SK-N-SH (cell line): ENCODE results near the gene PPARD.

Experiments
- EZH2phosphoT487 ChIP-seq: fragments of 200-600 bp; sonication (generic); IDR thresholded peaks from 2 replicates; pipeline ENCODE4 v1.6.1; 2017; ENCODE audit warnings: low read depth, mixed run types, mild to moderate bottlenecking, antibody characterized with exemption, moderate library complexity, borderline replicate concordance
- TF ChIP-seq, protein P1 (sequence below): fragments of 200-600 bp; sonication (generic); IDR thresholded peaks from 2 replicates; pipeline ENCODE4 v1.6.1; 2017; ENCODE audit warnings: antibody characterized with exemption, mild to moderate bottlenecking, moderate library complexity

DNA sequence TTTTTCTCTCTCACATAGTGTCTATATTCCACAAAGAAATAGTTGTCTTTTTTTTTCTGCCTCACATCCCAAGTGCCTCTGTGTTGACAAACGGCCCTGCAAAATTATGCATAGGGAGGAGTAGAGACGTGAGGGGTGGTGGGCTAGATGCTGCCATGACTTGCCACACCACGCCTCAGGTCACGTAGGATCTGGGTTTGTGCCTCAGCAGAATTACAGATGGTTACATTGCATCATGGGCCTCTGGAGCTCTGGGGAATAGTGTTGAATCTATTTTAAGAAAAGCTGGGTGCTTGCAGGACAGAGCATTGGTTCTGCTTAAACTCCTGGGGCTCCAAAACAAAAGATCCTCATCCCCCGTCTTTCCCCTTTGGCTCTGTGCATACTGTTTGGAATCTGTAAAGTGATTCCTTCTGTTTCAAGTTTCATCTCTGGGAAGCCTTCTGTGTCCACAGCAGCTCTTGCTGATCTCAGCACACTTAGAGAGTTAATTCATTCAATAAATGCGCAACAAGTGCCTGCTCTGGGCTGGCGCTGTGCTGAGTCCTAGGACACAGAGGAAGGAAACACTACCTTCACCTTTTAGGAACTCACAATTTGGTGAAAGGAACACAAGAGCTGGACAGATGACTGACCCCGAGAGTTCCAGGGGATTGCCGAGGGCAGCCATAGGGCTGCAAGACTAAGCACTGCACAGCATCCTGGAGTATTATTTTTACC is 112.2 kb downstream of the PPARD start:
- TF ChIP-seq EZH2phosphoT487, result no peak
- TF ChIP-seq, protein P1, sequence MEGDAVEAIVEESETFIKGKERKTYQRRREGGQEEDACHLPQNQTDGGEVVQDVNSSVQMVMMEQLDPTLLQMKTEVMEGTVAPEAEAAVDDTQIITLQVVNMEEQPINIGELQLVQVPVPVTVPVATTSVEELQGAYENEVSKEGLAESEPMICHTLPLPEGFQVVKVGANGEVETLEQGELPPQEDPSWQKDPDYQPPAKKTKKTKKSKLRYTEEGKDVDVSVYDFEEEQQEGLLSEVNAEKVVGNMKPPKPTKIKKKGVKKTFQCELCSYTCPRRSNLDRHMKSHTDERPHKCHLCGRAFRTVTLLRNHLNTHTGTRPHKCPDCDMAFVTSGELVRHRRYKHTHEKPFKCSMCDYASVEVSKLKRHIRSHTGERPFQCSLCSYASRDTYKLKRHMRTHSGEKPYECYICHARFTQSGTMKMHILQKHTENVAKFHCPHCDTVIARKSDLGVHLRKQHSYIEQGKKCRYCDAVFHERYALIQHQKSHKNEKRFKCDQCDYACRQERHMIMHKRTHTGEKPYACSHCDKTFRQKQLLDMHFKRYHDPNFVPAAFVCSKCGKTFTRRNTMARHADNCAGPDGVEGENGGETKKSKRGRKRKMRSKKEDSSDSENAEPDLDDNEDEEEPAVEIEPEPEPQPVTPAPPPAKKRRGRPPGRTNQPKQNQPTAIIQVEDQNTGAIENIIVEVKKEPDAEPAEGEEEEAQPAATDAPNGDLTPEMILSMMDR, result no peak
